Astrocyte of the spinal cord (primary cell): ENCODE measurements around the gene TMEM127.

Experiments used
- DNase-seq: peaks from one replicate; pipeline ENCODE4 v3.0.0; 2011; ENCODE audit warnings: low read depth, low spot score
- H3K4me3 ChIP-seq: 2 replicates; pipeline ENCODE4 v1.5.1; 2011; ENCODE audit warnings: low read depth, mild to moderate bottlenecking, low read length, moderate library complexity
- CTCF ChIP-seq: IDR thresholded peaks from 2 replicates; pipeline ENCODE4 v1.5.1; 2012; ENCODE audit warnings: low read depth, mild to moderate bottlenecking, low read length, inconsistent platforms
- in situ Hi-C: cut with HindIII; loops from 2 replicates; pipeline ENCODE4 v1.10.0; 2017; ENCODE audit warnings: low sequenced_read_pairs

TMEM127 gene

GRCh38 chr2:96218508-96219131 is 47.2 kb downstream of the TMEM127 start:
- no peak for DNase-seq
- no peak for TF ChIP-seq CTCF
- in situ Hi-C loops: no loop called here
- H3K4me3 ChIP-seq: no peak overlapping the region

GRCh38 chr2:96214554-96214953 is 51.2 kb downstream of the TMEM127 start:
- in situ Hi-C loops: no loop called here
- TF ChIP-seq CTCF: no peak
- no peak for DNase-seq
- no peak overlapping the region for H3K4me3 ChIP-seq

- in situ Hi-C loops: no loop called here
- H3K4me3 ChIP-seq: no peak overlapping the region
- no peak for TF ChIP-seq CTCF
- no peak for DNase-seq
Observed at GRCh38 chr2:96213379-96213778, 52.4 kb downstream of the TMEM127 start.

DNA sequence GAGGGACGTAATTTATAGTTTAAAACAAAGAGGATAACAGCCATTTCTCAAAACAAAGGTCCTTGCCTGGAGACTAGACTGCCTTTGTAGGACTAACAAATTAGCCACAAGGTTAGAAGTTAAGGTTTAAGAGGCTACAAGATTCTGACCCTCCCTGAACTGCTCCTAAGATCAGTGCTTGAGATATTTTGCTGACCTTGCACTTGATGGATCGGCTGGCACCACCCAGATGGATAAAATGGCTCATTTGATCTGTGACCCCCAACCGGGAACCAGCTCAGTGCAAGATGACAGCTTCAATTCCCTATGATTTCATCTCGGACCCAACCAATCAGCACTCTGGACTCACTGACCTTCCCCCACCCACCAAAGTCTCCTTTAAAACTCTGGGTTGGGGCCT is 53.5 kb downstream of the TMEM127 start:
- TF ChIP-seq CTCF: no peak
- no peak overlapping the region for H3K4me3 ChIP-seq
- in situ Hi-C loops: no loop called here
- no peak for DNase-seq

GRCh38 chr2:96209729-96210085 is 56.1 kb downstream of the TMEM127 start:
- in situ Hi-C loops: no loop called here
- no peak for TF ChIP-seq CTCF
- no peak for DNase-seq
- peak overlapping the region; percentile 82 for H3K4me3 ChIP-seq

DNA sequence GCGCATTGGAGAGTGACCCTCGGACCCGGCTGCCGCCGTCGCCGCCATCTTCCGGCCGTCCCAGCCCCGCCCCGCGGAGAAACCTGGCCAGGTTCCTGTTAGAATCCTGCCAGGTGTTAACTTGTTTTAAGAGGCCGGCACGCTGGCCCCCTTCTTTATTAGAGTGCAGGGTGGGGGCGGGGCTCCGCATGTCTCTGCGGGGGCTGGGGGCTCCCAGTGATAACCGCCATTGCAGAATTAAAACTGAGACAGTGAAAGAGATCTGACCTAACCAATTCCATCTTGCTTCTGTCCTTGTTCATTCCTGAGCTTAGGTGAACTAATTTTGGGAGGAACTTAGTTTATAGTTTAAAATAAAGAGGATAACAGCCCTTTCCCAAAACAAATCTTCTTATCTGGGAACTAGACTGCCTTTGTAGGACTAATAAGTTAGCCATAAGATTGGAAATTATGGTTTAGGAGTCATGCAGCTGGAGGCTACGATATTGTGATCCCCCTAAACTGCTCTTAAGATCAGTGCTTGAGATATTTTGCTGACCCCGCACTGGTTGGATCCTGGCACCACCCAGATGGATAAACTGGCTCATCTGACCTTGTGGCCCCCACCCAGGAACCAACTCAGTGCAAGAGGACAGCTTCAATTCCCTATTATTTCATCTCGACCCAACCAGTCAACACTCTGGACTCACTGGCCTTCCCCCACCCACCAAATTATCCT is 56.6 kb downstream of the TMEM127 start:
- no peak for DNase-seq
- H3K4me3 ChIP-seq: peak overlapping the region; percentile 82
- no peak for TF ChIP-seq CTCF
- in situ Hi-C loops: no loop called here
